GM10266 (cell line): Measurements from ENCODE around the gene CEP350.

Source experiments
- DNase-seq: peaks from one replicate; pipeline ENCODE4 v3.0.0; 2012; ENCODE audit errors: extremely low spot score
- TF ChIP-seq, protein P1 (sequence below): IDR thresholded peaks from 2 replicates; pipeline ENCODE4 v1.5.1; 2012; ENCODE audit warnings: mild to moderate bottlenecking, low read depth; ENCODE audit not compliant: control insufficient read depth, insufficient read depth; ENCODE audit errors: missing control alignments

The CEP350 gene

GRCh38 chr1:180085331-180085730 lies 130.7 kb downstream of the CEP350 start:
- TF ChIP-seq, protein P1, sequence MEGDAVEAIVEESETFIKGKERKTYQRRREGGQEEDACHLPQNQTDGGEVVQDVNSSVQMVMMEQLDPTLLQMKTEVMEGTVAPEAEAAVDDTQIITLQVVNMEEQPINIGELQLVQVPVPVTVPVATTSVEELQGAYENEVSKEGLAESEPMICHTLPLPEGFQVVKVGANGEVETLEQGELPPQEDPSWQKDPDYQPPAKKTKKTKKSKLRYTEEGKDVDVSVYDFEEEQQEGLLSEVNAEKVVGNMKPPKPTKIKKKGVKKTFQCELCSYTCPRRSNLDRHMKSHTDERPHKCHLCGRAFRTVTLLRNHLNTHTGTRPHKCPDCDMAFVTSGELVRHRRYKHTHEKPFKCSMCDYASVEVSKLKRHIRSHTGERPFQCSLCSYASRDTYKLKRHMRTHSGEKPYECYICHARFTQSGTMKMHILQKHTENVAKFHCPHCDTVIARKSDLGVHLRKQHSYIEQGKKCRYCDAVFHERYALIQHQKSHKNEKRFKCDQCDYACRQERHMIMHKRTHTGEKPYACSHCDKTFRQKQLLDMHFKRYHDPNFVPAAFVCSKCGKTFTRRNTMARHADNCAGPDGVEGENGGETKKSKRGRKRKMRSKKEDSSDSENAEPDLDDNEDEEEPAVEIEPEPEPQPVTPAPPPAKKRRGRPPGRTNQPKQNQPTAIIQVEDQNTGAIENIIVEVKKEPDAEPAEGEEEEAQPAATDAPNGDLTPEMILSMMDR = no peak
- DNase-seq = no peak

DNA sequence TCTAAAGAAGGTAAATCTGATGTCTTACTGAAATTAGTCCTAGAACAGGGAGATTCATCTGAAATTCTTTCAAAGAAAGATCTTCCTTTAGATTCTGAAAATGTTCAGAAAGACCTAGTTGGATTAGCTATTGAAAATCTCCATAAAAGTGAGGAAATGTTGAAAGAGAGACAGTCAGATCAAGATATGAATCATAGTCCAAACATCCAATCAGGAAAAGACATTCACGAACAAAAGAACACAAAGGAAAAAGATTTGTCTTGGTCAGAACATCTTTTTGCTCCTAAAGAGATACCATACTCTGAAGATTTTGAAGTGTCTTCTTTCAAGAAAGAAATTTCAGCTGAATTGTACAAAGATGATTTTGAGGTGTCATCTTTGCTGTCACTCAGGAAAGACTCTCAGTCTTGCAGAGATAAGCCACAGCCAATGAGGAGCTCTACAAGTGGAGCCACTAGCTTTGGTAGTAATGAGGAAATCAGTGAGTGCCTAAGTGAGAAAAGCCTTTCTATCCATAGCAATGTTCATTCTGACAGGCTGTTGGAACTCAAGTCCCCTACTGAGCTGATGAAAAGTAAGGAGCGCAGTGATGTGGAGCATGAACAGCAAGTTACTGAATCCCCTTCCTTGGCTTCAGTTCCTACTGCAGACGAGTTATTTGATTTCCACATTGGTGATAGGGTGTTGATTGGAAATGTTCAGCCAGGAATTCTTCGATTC lies 138.5 kb downstream of the CEP350 start:
- DNase-seq = no peak
- TF ChIP-seq, protein P1 = no peak

- no peak for DNase-seq
- TF ChIP-seq, protein P1 = no peak
Measured at GRCh38 chr1:180094705-180095295, 140.2 kb downstream of the CEP350 start.

DNA sequence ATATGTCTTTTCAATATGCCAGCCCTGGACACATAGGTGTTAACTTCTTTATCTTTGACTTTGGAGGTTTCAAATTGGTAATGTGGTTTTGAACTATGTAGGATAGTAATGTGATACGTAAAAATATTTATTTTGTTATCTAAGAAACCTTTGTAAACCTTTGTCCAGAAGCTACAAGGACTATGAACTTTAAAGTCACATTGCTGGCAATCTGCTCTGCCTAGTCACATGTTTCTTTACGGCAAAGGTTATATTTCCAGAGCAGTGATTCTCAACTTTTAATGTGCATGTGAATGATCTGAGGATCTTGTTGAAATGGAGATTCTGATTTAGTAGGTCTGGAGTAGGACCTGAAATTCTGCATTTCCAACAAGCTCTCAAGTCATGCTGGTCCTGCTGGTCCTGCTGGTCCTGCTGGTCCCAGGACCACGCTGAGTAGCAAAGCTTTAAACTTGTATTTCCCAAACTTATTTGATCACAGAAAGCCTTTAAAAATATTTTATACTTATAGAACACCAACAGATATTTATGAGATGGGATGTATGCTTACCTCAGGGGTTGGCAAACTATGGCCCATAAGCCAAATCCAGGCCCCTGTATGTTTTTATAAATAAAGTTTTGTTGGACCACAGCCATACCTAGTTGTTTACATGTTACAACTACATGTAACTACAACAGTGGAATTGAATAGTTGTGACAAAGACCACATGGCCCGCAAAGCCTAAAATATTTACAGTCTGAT lies 142.1 kb downstream of the CEP350 start:
- TF ChIP-seq, protein P1 = no peak

DNA sequence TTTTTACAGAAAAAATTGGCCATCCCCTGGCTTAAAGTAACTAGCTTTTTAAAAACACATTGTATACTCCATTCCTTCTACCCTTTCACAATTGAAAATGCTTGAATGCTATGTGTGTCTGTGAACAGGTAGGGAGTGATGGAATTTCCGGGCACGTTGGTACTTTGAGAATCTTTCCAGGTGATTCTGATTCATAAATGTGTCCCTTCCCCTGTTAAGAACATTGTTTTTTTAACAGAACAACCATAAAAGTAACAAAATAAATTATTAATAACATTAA lies 142.7 kb downstream of the CEP350 start:
- TF ChIP-seq, protein P1 = no peak

More for the DNA sequence above, 142.1 kb downstream of the CEP350 start:
- DNase-seq = no peak

DNA sequence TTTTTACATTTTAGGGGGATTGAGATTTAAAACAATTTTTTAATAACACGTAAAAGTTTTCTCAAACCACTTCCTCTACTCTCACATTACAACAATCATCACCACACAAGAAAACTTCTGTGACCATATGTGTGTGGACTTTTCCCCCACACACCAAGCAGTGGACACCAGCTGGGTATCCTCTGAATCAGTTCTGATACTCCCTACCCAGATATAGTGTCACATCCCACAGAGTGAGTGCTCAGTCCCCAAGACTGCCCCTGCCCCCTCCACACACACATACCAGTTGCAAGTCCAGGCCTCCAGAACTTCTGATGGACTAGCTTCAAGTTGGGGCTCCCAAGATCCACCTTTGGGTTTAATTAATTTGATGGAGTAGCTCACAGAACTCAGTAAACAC lies 146.8 kb downstream of the CEP350 start:
- no peak for DNase-seq
- TF ChIP-seq, protein P1 = no peak

More for the DNA sequence above, 142.7 kb downstream of the CEP350 start:
- no peak for DNase-seq

GRCh38 chr1:180103819-180104218 lies 149.2 kb downstream of the CEP350 start:
- TF ChIP-seq, protein P1 = no peak

More at GRCh38 chr1:180103819-180104218, 149.2 kb downstream of the CEP350 start:
- no peak for DNase-seq
